ENCODE data around the gene GINS3. TPM values are rescaled to one million over a fixed set of nuclear protein-coding genes. Genes with fewer than 3 reads are reported as not detected.

Gene GINS3
- total RNA-seq, 1 donor from 2014 or later: 5.9 TPM

DNA sequence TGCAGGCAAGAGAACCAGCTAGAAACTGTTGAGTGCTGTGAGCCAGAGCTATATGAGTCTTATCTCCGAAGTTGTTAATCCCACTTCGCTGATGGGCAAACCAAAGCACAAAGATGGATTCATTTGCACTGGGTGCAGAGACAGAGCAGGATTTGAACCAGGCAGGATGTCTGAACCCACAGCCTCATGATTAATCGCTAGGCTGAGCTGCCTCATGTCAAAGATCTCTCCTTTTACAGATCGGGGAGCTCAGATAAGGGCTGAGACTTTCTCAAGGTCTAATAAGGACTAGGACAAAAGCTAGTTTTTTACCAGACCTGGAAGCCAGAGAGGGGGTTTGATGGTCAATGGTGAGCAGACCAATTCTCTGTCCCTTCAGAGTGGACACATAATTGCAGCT lies 51.5 kb downstream of the GINS3 start:
- peaks cover 4% of the 10 kb centered on the region for H3K27me3 Mint-ChIP-seq (ENCODE audit: unreplicated experiment)
- TF ChIP-seq, protein P1, sequence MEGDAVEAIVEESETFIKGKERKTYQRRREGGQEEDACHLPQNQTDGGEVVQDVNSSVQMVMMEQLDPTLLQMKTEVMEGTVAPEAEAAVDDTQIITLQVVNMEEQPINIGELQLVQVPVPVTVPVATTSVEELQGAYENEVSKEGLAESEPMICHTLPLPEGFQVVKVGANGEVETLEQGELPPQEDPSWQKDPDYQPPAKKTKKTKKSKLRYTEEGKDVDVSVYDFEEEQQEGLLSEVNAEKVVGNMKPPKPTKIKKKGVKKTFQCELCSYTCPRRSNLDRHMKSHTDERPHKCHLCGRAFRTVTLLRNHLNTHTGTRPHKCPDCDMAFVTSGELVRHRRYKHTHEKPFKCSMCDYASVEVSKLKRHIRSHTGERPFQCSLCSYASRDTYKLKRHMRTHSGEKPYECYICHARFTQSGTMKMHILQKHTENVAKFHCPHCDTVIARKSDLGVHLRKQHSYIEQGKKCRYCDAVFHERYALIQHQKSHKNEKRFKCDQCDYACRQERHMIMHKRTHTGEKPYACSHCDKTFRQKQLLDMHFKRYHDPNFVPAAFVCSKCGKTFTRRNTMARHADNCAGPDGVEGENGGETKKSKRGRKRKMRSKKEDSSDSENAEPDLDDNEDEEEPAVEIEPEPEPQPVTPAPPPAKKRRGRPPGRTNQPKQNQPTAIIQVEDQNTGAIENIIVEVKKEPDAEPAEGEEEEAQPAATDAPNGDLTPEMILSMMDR (IDR thresholded peaks at IDR 0.05; ENCODE audit: partially characterized antibody, unreplicated experiment): no peak
- H3K4me1 Mint-ChIP-seq (ENCODE audit: low read depth, unreplicated experiment): peaks cover 7% of the 10 kb centered on the region
- no peak overlapping the region for H3K4me3 Mint-ChIP-seq (ENCODE audit: unreplicated experiment)
- no peak overlapping the region for H3K27ac Mint-ChIP-seq (ENCODE audit: unreplicated experiment)
- no peaks in the 10 kb centered on the region for H3K36me3 Mint-ChIP-seq (ENCODE audit: unreplicated experiment)
- no peak for DNase-seq
- peaks cover 4% of the 10 kb centered on the region for H3K9me3 Mint-ChIP-seq (ENCODE audit: unreplicated experiment)

DNA sequence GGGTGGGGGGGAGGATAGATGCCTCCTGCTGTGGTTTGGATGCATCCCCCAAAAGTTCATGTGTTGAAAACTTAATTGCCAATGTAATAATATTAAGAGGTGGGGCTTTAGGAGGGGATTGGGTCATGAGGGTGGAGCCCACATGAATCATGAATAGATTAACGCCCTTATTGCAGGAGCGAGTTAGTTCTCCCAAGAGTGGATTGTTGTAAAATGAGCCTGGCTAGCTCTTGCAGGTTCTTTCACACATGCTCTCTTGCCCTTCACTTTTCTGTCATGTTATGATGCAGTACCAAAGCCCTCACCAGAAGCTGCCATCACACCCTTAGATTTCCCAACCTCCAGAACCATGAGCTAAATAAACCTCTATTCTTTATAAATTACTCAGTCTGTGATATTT lies 52.0 kb downstream of the GINS3 start:
- Mint-ChIP-seq H3K9me3 (ENCODE audit: unreplicated experiment) (peaks cover 4% of the 10 kb centered on the region), H3K27me3 (ENCODE audit: unreplicated experiment) (peaks cover 2% of the 10 kb centered on the region), H3K36me3 (ENCODE audit: unreplicated experiment) (no peaks in the 10 kb centered on the region), H3K27ac (ENCODE audit: unreplicated experiment) (no peak overlapping the region), H3K4me1 (ENCODE audit: low read depth, unreplicated experiment) (peaks cover 5% of the 10 kb centered on the region), H3K4me3 (ENCODE audit: unreplicated experiment) (no peak overlapping the region)
- TF ChIP-seq, protein P1 (IDR thresholded peaks at IDR 0.05; ENCODE audit: partially characterized antibody, unreplicated experiment): no peak
- no peak for DNase-seq

DNA sequence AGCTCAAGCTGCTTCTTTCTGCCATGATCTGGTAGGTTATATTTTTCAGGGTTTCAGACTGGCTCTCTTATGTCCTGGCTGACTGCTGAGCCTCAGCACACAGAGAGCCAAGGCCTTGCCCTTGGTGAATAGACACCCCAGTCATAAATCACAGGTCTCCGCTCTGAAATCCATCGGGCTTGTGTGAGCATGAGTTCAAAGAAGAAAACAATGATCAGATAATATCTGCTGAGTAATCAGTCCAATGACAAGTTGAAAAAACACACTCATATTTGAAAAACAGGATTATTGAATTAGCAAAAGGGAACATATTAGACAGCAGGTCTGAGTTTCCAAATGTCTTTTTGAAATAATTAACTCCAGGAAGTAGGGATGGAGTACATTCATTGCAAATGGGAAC lies 56.6 kb downstream of the GINS3 start:
- Mint-ChIP-seq H3K4me1 (ENCODE audit: low read depth, unreplicated experiment) (peaks cover 3% of the 10 kb centered on the region), H3K4me3 (ENCODE audit: unreplicated experiment) (no peak overlapping the region), H3K36me3 (ENCODE audit: unreplicated experiment) (peaks cover under 1% of the 10 kb centered on the region), H3K27me3 (ENCODE audit: unreplicated experiment) (peaks cover 5% of the 10 kb centered on the region), H3K27ac (ENCODE audit: unreplicated experiment) (no peak overlapping the region), H3K9me3 (ENCODE audit: unreplicated experiment) (peaks cover 5% of the 10 kb centered on the region)
- DNase-seq: no peak
- TF ChIP-seq, protein P1 (IDR thresholded peaks at IDR 0.05; ENCODE audit: partially characterized antibody, unreplicated experiment): no peak

DNA sequence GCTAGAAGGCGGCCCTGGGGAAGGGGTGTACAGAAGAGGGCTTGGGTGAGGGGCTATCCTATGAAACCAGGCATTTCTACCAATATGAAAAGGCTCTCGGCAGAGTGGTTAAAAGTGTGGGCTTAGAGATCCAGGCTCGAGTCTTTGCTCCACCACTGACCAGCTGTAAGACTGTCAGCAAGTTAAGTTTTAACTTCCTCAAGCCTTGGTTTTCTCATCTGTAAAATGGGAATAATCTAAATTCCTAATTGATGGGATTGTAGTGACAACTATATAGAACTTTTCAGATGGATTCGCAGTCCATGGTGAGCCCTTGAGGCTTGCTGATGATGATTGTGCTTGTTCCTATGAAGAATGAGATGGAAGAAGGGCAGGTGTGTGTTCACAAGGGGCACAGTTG lies 57.0 kb downstream of the GINS3 start:
- H3K36me3 Mint-ChIP-seq (ENCODE audit: unreplicated experiment): peaks cover 5% of the 10 kb centered on the region
- no peak for DNase-seq
- H3K27me3 Mint-ChIP-seq (ENCODE audit: unreplicated experiment): peaks cover 6% of the 10 kb centered on the region
- H3K27ac Mint-ChIP-seq (ENCODE audit: unreplicated experiment): no peak overlapping the region
- no peak overlapping the region for H3K4me3 Mint-ChIP-seq (ENCODE audit: unreplicated experiment)
- H3K4me1 Mint-ChIP-seq (ENCODE audit: low read depth, unreplicated experiment): peaks cover 3% of the 10 kb centered on the region
- TF ChIP-seq, protein P1 (IDR thresholded peaks at IDR 0.05; ENCODE audit: partially characterized antibody, unreplicated experiment): no peak
- H3K9me3 Mint-ChIP-seq (ENCODE audit: unreplicated experiment): peaks cover 6% of the 10 kb centered on the region

DNA sequence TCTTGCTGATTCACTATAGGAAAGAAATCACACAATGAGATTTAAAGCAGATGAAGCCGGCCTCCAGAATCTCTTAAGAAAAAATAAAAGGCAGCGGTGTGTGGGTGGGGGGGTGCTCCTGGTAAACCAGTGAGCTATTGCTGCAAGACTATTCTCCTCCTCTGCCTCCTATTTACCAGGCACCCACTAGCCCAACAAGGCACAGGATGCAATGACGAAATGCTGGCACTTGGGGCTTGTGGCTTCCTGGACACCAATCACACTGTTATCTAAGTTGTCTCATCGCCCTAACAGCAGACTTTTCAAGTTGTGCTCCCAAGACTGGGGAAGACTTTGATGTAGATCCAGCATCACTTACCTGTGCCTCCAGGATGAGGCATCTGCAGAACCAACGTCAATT lies 57.5 kb downstream of the GINS3 start:
- Mint-ChIP-seq H3K27ac (ENCODE audit: unreplicated experiment) (no peak overlapping the region), H3K27me3 (ENCODE audit: unreplicated experiment) (peaks cover 9% of the 10 kb centered on the region), H3K4me1 (ENCODE audit: low read depth, unreplicated experiment) (peaks cover 3% of the 10 kb centered on the region), H3K9me3 (ENCODE audit: unreplicated experiment) (peaks cover 6% of the 10 kb centered on the region), H3K36me3 (ENCODE audit: unreplicated experiment) (peaks cover 7% of the 10 kb centered on the region), H3K4me3 (ENCODE audit: unreplicated experiment) (no peak overlapping the region)
- DNase-seq: no peak
- TF ChIP-seq, protein P1 (IDR thresholded peaks at IDR 0.05; ENCODE audit: partially characterized antibody, unreplicated experiment): no peak
